Caco-2 (cell line): Measurements from ENCODE around the gene ARV1. TPM values are rescaled to one million over a fixed set of nuclear protein-coding genes. Genes with fewer than 3 reads are reported as not detected.
"Not testable (repeated sequence)": the region's sequence is repeated elsewhere in the genome, so short reads cannot be mapped to it uniquely, and the experiment has no call there.

ENCODE experiments used
- BruUV-seq: library from RNA; stranded (reverse); fragments of 400-500 nt; replicated peaks from 2 replicates; lab custom pipeline; 2021; lab: Mats Ljungman, UMichigan
- CTCF ChIA-PET: fragments of 300-600 bp; sonication (Branson Sonifier 250); formaldehyde crosslinking; loops from one replicate; lab custom pipeline; 2022; ENCODE audit warnings: antibody characterized with exemption; lab: Charles Lee
- POLR2A ChIA-PET: fragments of 300-600 bp; sonication (Branson Sonifier 250); formaldehyde crosslinking; loops from one replicate; lab custom pipeline; 2022; ENCODE audit warnings: antibody characterized with exemption; lab: Charles Lee
- DNase-seq, 2 experiments: peaks; one replicate each; pipeline versions ENCODE4 v3.0.0 to v3.0.0-alpha.2; 2020 to 2022
- H3K27me3 ChIP-seq: replicated peaks from 2 replicates; pipeline ENCODE4 v1.6.0; 2011; ENCODE audit warnings: low read length; ENCODE audit not compliant: control insufficient read depth, insufficient read depth
- H3K36me3 ChIP-seq: 2 replicates; pipeline ENCODE4 v1.5.1; 2011; ENCODE audit warnings: low read length; ENCODE audit not compliant: control insufficient read depth, insufficient read depth
- H3K4me1 ChIP-seq: fragments of 250-450 bp; sonication (Bioruptor Pico); 2 replicates; pipeline ENCODE4 v1.5.1; 2020; ENCODE audit warnings: mild to moderate bottlenecking
- H3K4me3 ChIP-seq: 2 replicates; pipeline ENCODE4 v1.5.1; 2011; ENCODE audit warnings: low read depth, mild to moderate bottlenecking, control low read depth, low read length
- H3K9me3 ChIP-seq: fragments of 250-450 bp; sonication (Bioruptor Pico); 2 replicates; pipeline ENCODE4 v1.5.1; 2020; ENCODE audit warnings: mild to moderate bottlenecking, moderate library complexity
- H3K27ac Mint-ChIP-seq: one replicate; pipeline ENCODE4 v1.8.0; 2022; ENCODE audit warnings: mixed read lengths; ENCODE audit not compliant: unreplicated experiment
- H3K27me3 Mint-ChIP-seq: one replicate; pipeline ENCODE4 v1.8.0; 2022; ENCODE audit warnings: mixed read lengths; ENCODE audit not compliant: insufficient read depth, unreplicated experiment
- H3K36me3 Mint-ChIP-seq: one replicate; pipeline ENCODE4 v1.8.0; 2022; ENCODE audit warnings: mild to moderate bottlenecking, mixed read lengths; ENCODE audit not compliant: insufficient read depth, unreplicated experiment
- H3K4me1 Mint-ChIP-seq: one replicate; pipeline ENCODE4 v1.8.0; 2022; ENCODE audit warnings: low read depth, mixed read lengths; ENCODE audit not compliant: unreplicated experiment
- H3K4me3 Mint-ChIP-seq: one replicate; pipeline ENCODE4 v1.8.0; 2022; ENCODE audit warnings: mild to moderate bottlenecking, moderate library complexity, mixed read lengths; ENCODE audit not compliant: unreplicated experiment
- H3K9me3 Mint-ChIP-seq: one replicate; pipeline ENCODE4 v1.8.0; 2022; ENCODE audit warnings: mixed read lengths; ENCODE audit not compliant: unreplicated experiment
- CTCF ChIP-seq, 2 experiments: fragments of 200-600 bp in 1 of 2; IDR thresholded peaks; 1 replicate in 1 of 2; 2 replicates in 1 of 2; pipeline versions ENCODE4 v1.5.1 to v1.8.0; 2011 to 2022; ENCODE audit warnings: antibody characterized with exemption in 1 of 2, control low read depth in 1 of 2, inconsistent platforms in 1 of 2, low read depth in 1 of 2, low read length in 1 of 2, mild to moderate bottlenecking in 1 of 2, moderate library complexity in 1 of 2; ENCODE audit not compliant: insufficient read depth in 1 of 2, severe bottlenecking in 1 of 2, unreplicated experiment in 1 of 2
- intact Hi-C: fragments of 100-400 bp; cut with micrococcal nuclease; formaldehyde crosslinking; loops from one replicate; pipeline ENCODE4 v1.10.0; 2022; ENCODE audit not compliant: unreplicated experiment
- total RNA-seq: library from RNA; stranded (reverse); gene quantifications from 2 replicates; pipeline ENCODE4 v1.2.3, GENCODE V29; 2022

Gene ARV1
- total RNA-seq, 1 experiment from 2014 or later, result 9.8 TPM

GRCh38 chr1:231000639-231001038 lies 21.7 kb downstream of the ARV1 start:
- TF ChIP-seq CTCF (IDR thresholded peaks at IDR 0.05; ENCODE audit: insufficient read depth in 1 of 2, low read depth in 1 of 2, low read length in 1 of 2, severe bottlenecking in 1 of 2, unreplicated experiment in 1 of 2), result no peak
- Histone ChIP-seq H3K27me3 (no peaks in the 10 kb centered on the region), H3K4me1 (no peaks in the 10 kb centered on the region), H3K9me3 (peaks cover 10% of the 10 kb centered on the region; the same call in 1 of the 2 replicates), H3K4me3 (no peak overlapping the region), H3K36me3 (no peaks in the 10 kb centered on the region; the same call in 1 of the 2 replicates)
- ChIA-PET POLR2A (no interaction called here), CTCF (no interaction called here)
- Mint-ChIP-seq H3K4me1 (no peaks in the 10 kb centered on the region), H3K36me3 (no peaks in the 10 kb centered on the region), H3K9me3 (peaks cover 25% of the 10 kb centered on the region), H3K4me3 (no peak overlapping the region), H3K27me3 (no peaks in the 10 kb centered on the region), H3K27ac (no peak overlapping the region)
- BruUV-seq, result no TSS peak
- intact Hi-C loops, result no loop called here
- no peak for DNase-seq

- POLR2A ChIA-PET, result no interaction called here
- Mint-ChIP-seq H3K36me3 (no peaks in the 10 kb centered on the region), H3K4me1 (no peaks in the 10 kb centered on the region), H3K9me3 (peaks cover 33% of the 10 kb centered on the region), H3K4me3 (no peak overlapping the region), H3K27ac (no peak overlapping the region), H3K27me3 (no peaks in the 10 kb centered on the region)
- peaks cover 18% of the 10 kb centered on the region; the same call in 1 of the 2 replicates for H3K9me3 ChIP-seq
- no peaks in the 10 kb centered on the region; the same call in 1 of the 2 replicates for H3K36me3 ChIP-seq
- H3K4me1 ChIP-seq, result no peaks in the 10 kb centered on the region
- no peaks in the 10 kb centered on the region for H3K27me3 ChIP-seq
- H3K4me3 ChIP-seq, result no peak overlapping the region
- CTCF ChIA-PET, result no interaction called here
- no peak for DNase-seq
- intact Hi-C loops, result no loop called here
- no TSS peak for BruUV-seq
- no peak for TF ChIP-seq CTCF (IDR thresholded peaks at IDR 0.05; ENCODE audit: insufficient read depth in 1 of 2, low read depth in 1 of 2, low read length in 1 of 2, severe bottlenecking in 1 of 2, unreplicated experiment in 1 of 2)
These were observed 23.0 kb downstream of the ARV1 start for GRCh38 chr1:231001892-231002291.

- CTCF ChIA-PET, H3K36me3 Mint-ChIP-seq, POLR2A ChIA-PET, H3K4me1 Mint-ChIP-seq, BruUV-seq, H3K27me3 Mint-ChIP-seq, H3K27ac Mint-ChIP-seq, H3K27me3 ChIP-seq, H3K4me1 ChIP-seq, H3K4me3 ChIP-seq, intact Hi-C loops, H3K36me3 ChIP-seq, DNase-seq, H3K4me3 Mint-ChIP-seq: not testable (repeated sequence)
- H3K9me3 ChIP-seq, result peaks cover 23% of the 10 kb centered on the region; the same call in 1 of the 2 replicates
- H3K9me3 Mint-ChIP-seq, result peaks cover 33% of the 10 kb centered on the region
These were observed 28.6 kb downstream of the ARV1 start for GRCh38 chr1:231007535-231007934.
